Measurements from ENCODE around the gene NUTM2A.
"Not testable (repeated sequence)": the region's sequence is repeated elsewhere in the genome, so short reads cannot be mapped to it uniquely, and the experiment has no call there.

The NUTM2A gene

GRCh38 chr10:87222789-87223188 is 2.5 kb upstream of the NUTM2A start:
- not testable (repeated sequence) for H3K4me3 Mint-ChIP-seq; H3K9me3 Mint-ChIP-seq; H3K4me1 Mint-ChIP-seq; H3K27ac Mint-ChIP-seq; H3K36me3 Mint-ChIP-seq (ENCODE audit: low read depth); DNase-seq; H3K27me3 Mint-ChIP-seq (ENCODE audit: low read depth, poor library complexity)

- H3K27me3 Mint-ChIP-seq (ENCODE audit: low read depth, poor library complexity); H3K27ac Mint-ChIP-seq; H3K4me1 Mint-ChIP-seq; H3K4me3 Mint-ChIP-seq; H3K36me3 Mint-ChIP-seq (ENCODE audit: low read depth); DNase-seq; H3K9me3 Mint-ChIP-seq: not testable (repeated sequence)
These were observed 3.0 kb downstream of the NUTM2A start for GRCh38 chr10:87228247-87228646.

GRCh38 chr10:87229211-87229610 is 4.0 kb downstream of the NUTM2A start:
- not testable (repeated sequence) for DNase-seq, H3K4me1 Mint-ChIP-seq

GRCh38 chr10:87234854-87235253 is 9.6 kb downstream of the NUTM2A start:
- not testable (repeated sequence) for H3K27ac Mint-ChIP-seq; H3K4me1 Mint-ChIP-seq; H3K36me3 Mint-ChIP-seq (ENCODE audit: low read depth); H3K4me3 Mint-ChIP-seq; H3K9me3 Mint-ChIP-seq; DNase-seq; H3K27me3 Mint-ChIP-seq (ENCODE audit: low read depth, poor library complexity)

More at GRCh38 chr10:87229211-87229610, 4.0 kb downstream of the NUTM2A start:
- not testable (repeated sequence) for H3K9me3 Mint-ChIP-seq; H3K27me3 Mint-ChIP-seq (ENCODE audit: low read depth, poor library complexity); H3K36me3 Mint-ChIP-seq (ENCODE audit: low read depth); H3K4me3 Mint-ChIP-seq; H3K27ac Mint-ChIP-seq

GRCh38 chr10:87237244-87237643 is 12.0 kb downstream of the NUTM2A start:
- not testable (repeated sequence) for DNase-seq
- H3K27ac Mint-ChIP-seq, result peak overlapping the region; percentile 29

GRCh38 chr10:87239346-87239808 is 14.1 kb downstream of the NUTM2A start:
- not testable (repeated sequence) for H3K27me3 Mint-ChIP-seq (ENCODE audit: low read depth, poor library complexity); H3K4me1 Mint-ChIP-seq; H3K9me3 Mint-ChIP-seq; DNase-seq; H3K27ac Mint-ChIP-seq; H3K4me3 Mint-ChIP-seq
- H3K36me3 Mint-ChIP-seq (ENCODE audit: low read depth), result peaks cover 14% of the 10 kb centered on the region

More at GRCh38 chr10:87237244-87237643, 12.0 kb downstream of the NUTM2A start:
- H3K36me3 Mint-ChIP-seq (ENCODE audit: low read depth), result peaks cover 14% of the 10 kb centered on the region
- H3K27me3 Mint-ChIP-seq (ENCODE audit: low read depth, poor library complexity); H3K4me3 Mint-ChIP-seq; H3K9me3 Mint-ChIP-seq; H3K4me1 Mint-ChIP-seq: not testable (repeated sequence)

GRCh38 chr10:87242192-87242591 is 16.9 kb downstream of the NUTM2A start:
- not testable (repeated sequence) for H3K4me1 Mint-ChIP-seq; H3K9me3 Mint-ChIP-seq; H3K4me3 Mint-ChIP-seq; H3K27ac Mint-ChIP-seq; H3K27me3 Mint-ChIP-seq (ENCODE audit: low read depth, poor library complexity); DNase-seq
- peaks cover 19% of the 10 kb centered on the region for H3K36me3 Mint-ChIP-seq (ENCODE audit: low read depth)

GRCh38 chr10:87247335-87247734 is 22.1 kb downstream of the NUTM2A start:
- H3K9me3 Mint-ChIP-seq; H3K4me1 Mint-ChIP-seq; H3K27ac Mint-ChIP-seq; H3K36me3 Mint-ChIP-seq (ENCODE audit: low read depth); H3K27me3 Mint-ChIP-seq (ENCODE audit: low read depth, poor library complexity); DNase-seq; H3K4me3 Mint-ChIP-seq: not testable (repeated sequence)

GRCh38 chr10:87248818-87249353 is 23.6 kb downstream of the NUTM2A start:
- H3K27me3 Mint-ChIP-seq (ENCODE audit: low read depth, poor library complexity); H3K9me3 Mint-ChIP-seq; H3K36me3 Mint-ChIP-seq (ENCODE audit: low read depth); H3K4me3 Mint-ChIP-seq; DNase-seq; H3K4me1 Mint-ChIP-seq; H3K27ac Mint-ChIP-seq: not testable (repeated sequence)

- H3K27me3 Mint-ChIP-seq (ENCODE audit: low read depth, poor library complexity); DNase-seq; H3K4me1 Mint-ChIP-seq; H3K36me3 Mint-ChIP-seq (ENCODE audit: low read depth); H3K27ac Mint-ChIP-seq; H3K9me3 Mint-ChIP-seq; H3K4me3 Mint-ChIP-seq: not testable (repeated sequence)
These were observed 55.6 kb downstream of the NUTM2A start for GRCh38 chr10:87280749-87281392.

Data from nephron progenitor cell (in vitro differentiated cells).